NCI-H2107 treated with DMSO at 0.1 percent for 48 hours (cell line): ENCODE measurements around the gene RMI2.
A peak's percentile ranks its signal among the peaks of the same experiment; 100 is the strongest.

Experiments
- DNase-seq: peaks from one replicate; lab custom pipeline; 2025; ENCODE audit not compliant: unreplicated experiment; lab: John Stamatoyannopoulos, UW

The RMI2 gene

GRCh38 chr16:11327277-11328171 lies 17.7 kb upstream of the RMI2 start:
- no peak for DNase-seq

- no peak for DNase-seq
These were observed 16.8 kb upstream of the RMI2 start for GRCh38 chr16:11328172-11329070.

GRCh38 chr16:11329071-11329491 lies 16.2 kb upstream of the RMI2 start:
- DNase-seq = no peak

GRCh38 chr16:11329891-11330290 lies 15.4 kb upstream of the RMI2 start:
- no peak for DNase-seq

GRCh38 chr16:11330526-11331237 lies 14.6 kb upstream of the RMI2 start:
- DNase-seq = no peak

- no peak for DNase-seq
These were observed 13.3 kb upstream of the RMI2 start for GRCh38 chr16:11331967-11332366.

GRCh38 chr16:11333010-11333409 lies 12.2 kb upstream of the RMI2 start:
- DNase-seq = no peak

GRCh38 chr16:11333702-11334101 lies 11.6 kb upstream of the RMI2 start:
- DNase-seq = no peak

GRCh38 chr16:11334831-11335404 lies 10.3 kb upstream of the RMI2 start:
- DNase-seq = no peak

- DNase-seq = no peak
These were observed 6.2 kb upstream of the RMI2 start for GRCh38 chr16:11339075-11339474.

- DNase-seq = no peak
These were observed 4.5 kb upstream of the RMI2 start for GRCh38 chr16:11340710-11341109.

GRCh38 chr16:11341371-11341770 lies 3.9 kb upstream of the RMI2 start:
- DNase-seq = no peak

- no peak for DNase-seq
These were observed 3.0 kb upstream of the RMI2 start for GRCh38 chr16:11342021-11342855.

- DNase-seq = no peak
These were observed 1.6 kb downstream of the RMI2 start for GRCh38 chr16:11346700-11347319.

GRCh38 chr16:11347831-11348230 lies 2.6 kb downstream of the RMI2 start:
- DNase-seq = no peak

GRCh38 chr16:11348737-11349598 lies 3.7 kb downstream of the RMI2 start:
- no peak for DNase-seq

GRCh38 chr16:11349599-11350276 lies 4.5 kb downstream of the RMI2 start:
- peak; percentile 59 for DNase-seq

GRCh38 chr16:11350519-11350918 lies 5.3 kb downstream of the RMI2 start:
- no peak for DNase-seq
